ENCODE results near the gene TANC1. TPM values are rescaled to one million over a fixed set of nuclear protein-coding genes. Genes with fewer than 3 reads are reported as not detected.

Gene TANC1
- total and polyA plus RNA-seq, 2 of the 4 experiments (the other 2 are of a cell fraction), result 10.2 to 12.9 TPM

- intact Hi-C loops (cut with micrococcal nuclease) (no loop called here), in situ Hi-C loops (cut with MboI; ENCODE audit: low sequenced_read_pairs) (no loop called here), dilution Hi-C loops (cut with HindIII; ENCODE audit: low sequenced_read_pairs, unreplicated experiment) (no loop called here)
- TF ChIP-seq NFE2L2 (IDR thresholded peaks at IDR 0.05; ENCODE audit: low read depth, low read length) (no peak), RFX5 (IDR thresholded peaks at IDR 0.05; ENCODE audit: low read depth, low read length) (no peak), CTCF (conservative IDR thresholded peaks at IDR 0.05; ENCODE audit: low read depth, low read length) (no peak), POLR2A (IDR thresholded peaks at IDR 0.05; ENCODE audit: low read depth, low read length) (no peak), MAFK (IDR thresholded peaks at IDR 0.05; ENCODE audit: low read depth, low read length) (no peak), MXI1 (IDR thresholded peaks at IDR 0.05; ENCODE audit: borderline replicate concordance, low read depth, low read length) (no peak), SMC3 (IDR thresholded peaks at IDR 0.05; ENCODE audit: low read depth, low read length) (no peak), RAD21 (IDR thresholded peaks at IDR 0.05; ENCODE audit: low read length) (no peak), USF2 (IDR thresholded peaks at IDR 0.05; ENCODE audit: low read depth, low read length) (no peak), MAZ (IDR thresholded peaks at IDR 0.05; ENCODE audit: borderline replicate concordance, low read depth, low read length) (no peak)
- Histone ChIP-seq H4K20me1 (ENCODE audit: insufficient read depth, low read length) (no peaks in the 10 kb centered on the region), H3K4me2 (ENCODE audit: low read depth, low read length) (no peak overlapping the region), H3K4me3 (ENCODE audit: insufficient read depth, low read depth, low read length) (no peak overlapping the region), H4K5ac (ENCODE audit: low read depth, low read length) (no peak overlapping the region), H4K8ac (ENCODE audit: low read depth in 2 of 2, low read length in 2 of 2) (no peak overlapping the region), H3K79me1 (ENCODE audit: low read depth in 1 of 2, low read length in 2 of 2) (no peaks in the 10 kb centered on the region; a peak in 2 of 4 replicates), H2BK15ac (ENCODE audit: low read depth, low read length) (no peak overlapping the region), H3K27ac (ENCODE audit: insufficient read depth, low read length) (no peak overlapping the region), H3K56ac (ENCODE audit: extremely low read depth, insufficient read depth, low read length) (no peak overlapping the region), H3K18ac (ENCODE audit: low read depth, low read length) (no peak overlapping the region), H2AK9ac (replicated peaks; ENCODE audit: low read depth, low read length, poor library complexity) (no peak overlapping the region), H3K9me1 (ENCODE audit: insufficient read depth, low read length) (peaks cover 19% of the 10 kb centered on the region), H2BK5ac (ENCODE audit: low read depth, low read length, poor library complexity, severe bottlenecking) (no peak overlapping the region), H3K36me3 (ENCODE audit: control insufficient read depth, insufficient read depth, low read length) (peaks cover 49% of the 10 kb centered on the region), H3K14ac (replicated peaks; ENCODE audit: low read depth, low read length) (no peak overlapping the region), H4K91ac (ENCODE audit: insufficient read depth, low read depth, low read length) (no peak overlapping the region), H2AFZ (replicated peaks; ENCODE audit: low read length, poor library complexity) (no peak overlapping the region), H3K4ac (ENCODE audit: low read depth, low read length) (peak overlapping the region; percentile 20; the same call in 1 of the 2 replicates), H2AK5ac (ENCODE audit: low read depth, low read length) (no peak overlapping the region), H3K27me3 (ENCODE audit: control insufficient read depth, insufficient read depth, low read length) (no peaks in the 10 kb centered on the region), H3K23ac (ENCODE audit: low read depth, low read length) (no peak overlapping the region), H2BK120ac (ENCODE audit: low read depth, low read length) (no peak overlapping the region), H2BK20ac (ENCODE audit: low read depth, low read length) (no peak overlapping the region), H3K9ac (ENCODE audit: low read depth, low read length) (no peak overlapping the region), H3K4me1 (ENCODE audit: control insufficient read depth, insufficient read depth, low read length) (peaks cover 5% of the 10 kb centered on the region), H3K9me3 (ENCODE audit: control insufficient read depth, insufficient read depth, low read length) (no peaks in the 10 kb centered on the region)
- ChIA-PET CTCF (no interaction called here), POLR2A (ENCODE audit: unreplicated experiment) (no interaction called here)
- no TSS peak for BruUV-seq (replicated peaks)
- peak; percentile 23 for DNase-seq
- peak; percentile 54; the same call in 1 of the 2 replicates for ATAC-seq (ENCODE audit: low read depth)
- no CpG with 5 or more reads among the region's 3 CpGs for WGBS, 2 experiments (ENCODE audit: extremely low coverage in 2 of 2, insufficient read length in 1 of 2)
These were observed 207.5 kb downstream of the TANC1 start for GRCh38 chr2:159175927-159176326.

All from IMR-90 (cell line).